Osteoblast (primary cell): ENCODE results near the gene USF2. TPM values are rescaled to one million over a fixed set of nuclear protein-coding genes. Genes with fewer than 3 reads are reported as not detected.

Source experiments
- DNase-seq: peaks from one replicate; pipeline ENCODE4 v3.0.0; 2011; ENCODE audit warnings: low spot score, mixed read lengths; ENCODE audit not compliant: insufficient read length; ENCODE audit errors: missing footprints
- H2AFZ ChIP-seq: 2 replicates; pipeline ENCODE4 v1.6.0; 2011; ENCODE audit warnings: mild to moderate bottlenecking, low read length
- H3K27ac ChIP-seq: 2 replicates; pipeline ENCODE4 v1.5.1; 2011; ENCODE audit warnings: mild to moderate bottlenecking, low read depth, low read length, moderate library complexity
- H3K27me3 ChIP-seq: 2 replicates; pipeline ENCODE4 v1.6.0; 2012; ENCODE audit warnings: mild to moderate bottlenecking, control low read depth, inconsistent platforms, low read length, moderate library complexity; ENCODE audit not compliant: insufficient read depth
- H3K36me3 ChIP-seq: 2 replicates; pipeline ENCODE4 v1.5.1; 2011; ENCODE audit warnings: mild to moderate bottlenecking, low read length, control low read depth, moderate library complexity; ENCODE audit not compliant: insufficient read depth
- H3K4me1 ChIP-seq: 2 replicates; pipeline ENCODE4 v1.5.1; 2011; ENCODE audit warnings: mild to moderate bottlenecking, low read length, control low read depth, moderate library complexity; ENCODE audit not compliant: insufficient read depth
- H3K4me2 ChIP-seq: 2 replicates; pipeline ENCODE4 v1.6.0; 2011; ENCODE audit warnings: mild to moderate bottlenecking, low read length; ENCODE audit not compliant: insufficient read depth
- H3K4me3 ChIP-seq: fragments of 200-600 bp; sonication (generic); 3 replicates; pipeline ENCODE4 v1.5.1; 2012; ENCODE audit warnings: mild to moderate bottlenecking, low read length, inconsistent platforms; ENCODE audit not compliant: insufficient read depth
- H3K79me2 ChIP-seq: 2 replicates; pipeline ENCODE4 v1.6.0; 2012; ENCODE audit warnings: mild to moderate bottlenecking, low read length, control low read depth, inconsistent platforms; ENCODE audit not compliant: insufficient read depth
- H3K9me3 ChIP-seq: 2 replicates; pipeline ENCODE4 v1.5.1; 2011; ENCODE audit warnings: low read depth, low read length, control low read depth
- H4K20me1 ChIP-seq: 2 replicates; pipeline ENCODE4 v1.6.0; 2012; ENCODE audit warnings: mild to moderate bottlenecking, low read length, control low read depth; ENCODE audit not compliant: insufficient read depth
- total RNA-seq: library from RNA; depleted of rRNA; stranded (reverse); fragments of >200 nt; gene quantifications from 2 replicates; pipeline ENCODE4 v1.2.3, GENCODE V29; 2012
- TF ChIP-seq, protein P1 (sequence below): IDR thresholded peaks from 2 replicates; pipeline ENCODE4 v1.5.1; 2011; ENCODE audit warnings: mild to moderate bottlenecking, low read depth, low read length, moderate library complexity; ENCODE audit errors: extremely low read depth

The USF2 gene
- total RNA-seq, 1 donor: 66.2 TPM

DNA sequence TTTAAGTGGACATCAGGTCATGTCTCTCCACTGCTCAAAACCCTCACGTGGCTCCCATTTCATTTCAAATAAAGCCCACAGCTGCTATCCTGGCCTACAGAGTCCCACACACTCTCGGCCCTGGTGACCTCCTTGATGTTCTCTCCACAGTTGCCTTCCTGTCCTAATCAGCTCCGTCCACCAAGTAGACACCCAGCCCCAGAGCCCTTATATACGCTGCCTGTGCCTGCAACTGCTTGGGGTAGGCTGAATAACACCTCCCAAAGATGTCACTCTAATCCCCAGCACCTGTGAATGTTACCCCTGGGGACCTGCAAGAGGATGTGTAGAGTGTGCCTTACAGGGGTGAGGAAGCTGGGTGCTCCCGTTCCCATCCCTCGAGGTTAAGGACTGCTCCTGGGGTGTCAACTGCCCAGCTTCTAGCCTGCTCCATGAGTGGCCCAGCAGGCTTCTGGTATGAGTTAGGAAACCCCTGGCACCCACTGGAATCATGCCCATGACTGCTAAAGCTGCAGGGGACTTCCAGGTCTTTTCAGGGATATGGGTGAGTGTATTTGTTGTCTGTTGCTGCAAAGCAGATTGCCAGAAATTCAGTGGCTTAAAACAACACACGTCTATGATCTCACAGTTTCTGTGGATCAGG lies 46.3 kb upstream of the USF2 start:
- DNase-seq: no peak
- Histone ChIP-seq H3K4me1 (no peaks in the 10 kb centered on the region), H3K79me2 (no peaks in the 10 kb centered on the region), H3K4me3 (no peak overlapping the region), H3K9me3 (peaks cover 5% of the 10 kb centered on the region), H3K36me3 (no peaks in the 10 kb centered on the region), H4K20me1 (no peaks in the 10 kb centered on the region), H2AFZ (no peak overlapping the region), H3K4me2 (no peak overlapping the region), H3K27me3 (peaks cover 3% of the 10 kb centered on the region), H3K27ac (no peak overlapping the region)
- TF ChIP-seq, protein P1, sequence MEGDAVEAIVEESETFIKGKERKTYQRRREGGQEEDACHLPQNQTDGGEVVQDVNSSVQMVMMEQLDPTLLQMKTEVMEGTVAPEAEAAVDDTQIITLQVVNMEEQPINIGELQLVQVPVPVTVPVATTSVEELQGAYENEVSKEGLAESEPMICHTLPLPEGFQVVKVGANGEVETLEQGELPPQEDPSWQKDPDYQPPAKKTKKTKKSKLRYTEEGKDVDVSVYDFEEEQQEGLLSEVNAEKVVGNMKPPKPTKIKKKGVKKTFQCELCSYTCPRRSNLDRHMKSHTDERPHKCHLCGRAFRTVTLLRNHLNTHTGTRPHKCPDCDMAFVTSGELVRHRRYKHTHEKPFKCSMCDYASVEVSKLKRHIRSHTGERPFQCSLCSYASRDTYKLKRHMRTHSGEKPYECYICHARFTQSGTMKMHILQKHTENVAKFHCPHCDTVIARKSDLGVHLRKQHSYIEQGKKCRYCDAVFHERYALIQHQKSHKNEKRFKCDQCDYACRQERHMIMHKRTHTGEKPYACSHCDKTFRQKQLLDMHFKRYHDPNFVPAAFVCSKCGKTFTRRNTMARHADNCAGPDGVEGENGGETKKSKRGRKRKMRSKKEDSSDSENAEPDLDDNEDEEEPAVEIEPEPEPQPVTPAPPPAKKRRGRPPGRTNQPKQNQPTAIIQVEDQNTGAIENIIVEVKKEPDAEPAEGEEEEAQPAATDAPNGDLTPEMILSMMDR: no peak

DNA sequence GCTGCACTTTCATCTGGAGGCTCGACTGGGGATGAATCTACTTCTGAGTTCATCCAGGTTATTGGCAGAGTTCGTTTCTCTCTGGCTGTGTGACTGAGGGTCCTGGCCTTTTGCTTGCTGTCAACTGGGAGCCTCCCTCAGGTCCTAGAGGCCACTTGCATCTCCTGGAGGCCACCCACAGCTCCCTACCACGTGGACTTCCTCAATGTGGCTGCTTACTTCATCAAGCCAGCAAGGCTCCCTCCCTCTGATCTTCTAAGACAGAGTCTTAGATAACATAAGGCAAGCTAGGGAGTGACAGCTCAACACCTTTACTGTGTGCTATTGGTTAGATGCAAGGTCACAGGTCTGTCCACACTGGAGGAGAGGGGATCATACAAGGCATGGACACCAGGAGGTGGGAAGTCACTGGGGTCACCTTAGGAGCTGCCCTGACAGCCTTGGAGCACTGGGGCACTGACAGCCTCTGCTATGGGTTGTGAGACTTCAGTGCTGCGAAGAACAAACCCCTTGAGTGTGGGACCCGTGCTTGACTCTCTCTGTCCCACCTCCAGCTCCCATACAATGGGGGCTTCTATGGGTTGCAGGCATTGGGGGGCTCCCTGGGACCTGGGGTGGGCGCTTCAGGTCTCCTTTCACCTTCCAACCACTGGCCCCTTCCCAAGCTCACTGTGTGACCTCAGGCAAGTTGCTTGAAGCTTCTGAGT lies 45.5 kb upstream of the USF2 start:
- no peaks in the 10 kb centered on the region for H3K79me2 ChIP-seq
- no peaks in the 10 kb centered on the region for H3K4me1 ChIP-seq
- no peaks in the 10 kb centered on the region for H4K20me1 ChIP-seq
- DNase-seq: no peak
- H3K4me2 ChIP-seq: no peak overlapping the region
- TF ChIP-seq, protein P1: no peak
- no peak overlapping the region for H3K27ac ChIP-seq
- H3K4me3 ChIP-seq: no peak overlapping the region
- H3K9me3 ChIP-seq: peaks cover 5% of the 10 kb centered on the region
- H2AFZ ChIP-seq: no peak overlapping the region
- peaks cover 3% of the 10 kb centered on the region for H3K27me3 ChIP-seq
- no peaks in the 10 kb centered on the region for H3K36me3 ChIP-seq

DNA sequence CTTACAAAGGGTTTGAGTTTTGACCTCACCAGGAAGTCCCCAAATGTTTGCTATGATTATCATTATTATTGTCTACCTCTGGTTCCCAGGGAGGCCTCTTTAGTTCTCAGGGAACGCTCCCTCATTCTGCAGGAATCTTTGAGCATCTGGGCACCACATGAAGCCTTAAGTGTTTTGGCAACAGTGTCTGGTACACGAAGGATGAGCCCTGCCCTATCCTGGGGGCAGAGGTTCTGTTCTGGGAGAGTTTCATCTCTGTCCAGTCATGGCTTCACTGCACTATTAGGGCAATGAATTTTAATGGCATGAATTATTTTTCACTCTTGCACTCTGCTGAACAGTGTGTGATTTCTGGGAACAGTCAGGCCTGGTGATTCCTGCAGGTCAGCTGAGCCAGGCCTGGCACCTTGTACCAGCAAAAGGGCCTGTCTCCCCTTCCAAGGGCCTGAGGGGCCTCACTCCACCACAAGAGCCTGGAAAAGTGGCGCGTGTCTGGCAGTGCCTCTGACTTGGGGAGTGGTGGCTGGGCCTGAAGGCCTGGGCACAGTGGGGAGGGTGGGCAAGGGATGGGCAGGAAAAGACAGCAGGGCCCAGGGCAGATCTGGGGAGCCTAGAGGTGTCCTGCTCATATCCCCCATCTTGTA lies 44.8 kb upstream of the USF2 start:
- Histone ChIP-seq H3K9me3 (peaks cover 5% of the 10 kb centered on the region), H3K4me1 (no peaks in the 10 kb centered on the region), H3K27me3 (peaks cover 3% of the 10 kb centered on the region), H3K4me3 (no peak overlapping the region), H3K36me3 (no peaks in the 10 kb centered on the region), H3K4me2 (no peak overlapping the region), H4K20me1 (no peaks in the 10 kb centered on the region), H3K79me2 (no peaks in the 10 kb centered on the region), H2AFZ (no peak overlapping the region), H3K27ac (no peak overlapping the region)
- no peak for DNase-seq
- TF ChIP-seq, protein P1: no peak
